Activated CD4-positive, CD25-positive, alpha-beta regulatory T cell treated with anti-CD3 and anti-CD28 coated beads, Interleukin-2, amount 50 U/mL, for 72 hours (primary cell): ENCODE data around the gene TUB.

Source experiments
- DNase-seq: peaks from one replicate; pipeline ENCODE4 v3.0.0; 2021

Gene TUB

DNA sequence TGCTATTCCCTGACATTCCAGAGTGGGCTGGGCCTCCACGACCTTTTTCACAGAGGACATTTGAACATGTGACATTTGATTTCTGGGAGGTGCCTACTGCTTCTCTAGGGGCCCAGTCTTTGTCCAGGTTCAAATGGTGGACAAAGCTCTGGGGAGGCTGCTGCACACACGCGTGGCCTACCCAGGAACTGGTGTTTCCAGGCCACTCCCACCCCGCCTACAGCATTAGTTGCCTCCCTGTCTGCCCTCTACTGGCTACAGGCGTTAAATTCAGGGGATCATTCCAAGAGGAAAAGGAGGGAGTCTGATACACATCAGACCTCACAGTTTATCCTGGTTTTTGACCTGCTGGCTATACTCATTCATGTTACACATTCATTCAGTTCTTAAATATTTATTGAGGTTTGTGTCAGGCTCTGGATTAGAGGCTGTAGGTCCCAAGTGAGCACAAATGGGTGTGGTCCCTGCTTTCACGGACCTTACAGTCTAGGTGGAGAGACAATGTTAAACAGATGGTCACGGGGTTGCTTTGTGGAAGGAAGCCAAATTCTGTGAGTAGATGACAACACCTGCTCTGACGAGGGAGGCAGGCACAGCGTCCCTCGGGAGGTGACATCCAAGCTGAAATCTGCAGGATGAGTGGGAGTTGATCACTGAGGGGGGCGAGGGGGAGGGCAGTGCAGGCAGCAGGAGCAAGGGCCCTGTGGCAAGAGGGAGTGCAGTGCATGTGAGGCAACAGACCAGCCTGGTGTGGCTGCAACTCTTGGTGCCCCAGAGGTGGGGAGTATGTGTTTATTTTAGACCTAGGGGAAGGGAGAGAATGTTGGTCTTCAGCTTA is 11.8 kb downstream of the TUB start:
- DNase-seq = peak; percentile 24

DNA sequence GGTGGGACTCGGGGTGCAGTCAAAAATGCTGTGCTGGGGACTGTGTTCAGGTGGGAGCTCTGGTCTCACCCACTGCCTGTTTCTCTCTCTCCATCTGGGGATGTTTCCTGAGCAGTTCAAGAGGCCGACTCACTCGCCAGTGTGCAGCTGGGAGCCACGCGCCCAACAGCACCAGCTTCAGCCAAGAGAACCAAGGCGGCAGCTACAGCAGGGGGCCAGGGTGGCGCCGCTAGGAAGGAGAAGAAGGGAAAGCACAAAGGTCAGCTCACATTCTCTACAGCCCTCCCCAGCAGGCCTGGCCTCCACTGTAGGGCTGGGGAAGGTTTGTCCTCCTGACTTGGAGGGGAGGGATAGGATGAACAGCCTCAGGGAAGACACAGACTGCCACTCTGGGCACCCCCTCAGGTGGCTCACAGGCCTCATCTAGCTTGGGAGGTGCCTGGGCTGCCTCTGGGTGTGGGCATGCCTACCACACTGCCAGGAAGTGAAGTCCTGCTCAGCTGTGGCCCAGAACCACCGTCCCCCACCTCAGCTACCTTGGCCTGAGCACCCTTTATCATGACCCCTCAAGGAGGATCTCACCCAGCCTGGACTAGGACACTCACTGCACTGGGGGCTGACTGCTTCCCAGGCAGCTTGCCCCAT is 13.0 kb downstream of the TUB start:
- no peak for DNase-seq

DNA sequence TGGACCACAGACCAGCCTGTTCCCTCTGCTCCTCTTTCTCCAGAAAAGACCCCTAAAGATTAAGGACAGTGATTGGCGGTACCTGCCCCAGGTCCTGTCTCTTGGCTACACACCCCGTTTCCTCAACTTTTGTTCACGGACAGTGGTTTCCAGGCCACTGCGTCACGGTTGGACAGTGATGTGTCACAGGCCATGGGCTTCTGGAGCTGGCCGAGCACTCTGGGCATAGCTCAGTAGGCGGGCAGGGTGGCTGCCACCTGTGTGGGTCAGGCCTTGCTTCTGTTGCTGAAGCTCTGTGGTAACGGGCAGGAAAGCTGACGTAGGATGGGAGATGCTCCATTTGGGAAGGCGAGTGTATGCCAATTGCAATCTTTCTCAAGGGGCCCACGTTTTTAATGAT is 13.6 kb downstream of the TUB start:
- DNase-seq = no peak

DNA sequence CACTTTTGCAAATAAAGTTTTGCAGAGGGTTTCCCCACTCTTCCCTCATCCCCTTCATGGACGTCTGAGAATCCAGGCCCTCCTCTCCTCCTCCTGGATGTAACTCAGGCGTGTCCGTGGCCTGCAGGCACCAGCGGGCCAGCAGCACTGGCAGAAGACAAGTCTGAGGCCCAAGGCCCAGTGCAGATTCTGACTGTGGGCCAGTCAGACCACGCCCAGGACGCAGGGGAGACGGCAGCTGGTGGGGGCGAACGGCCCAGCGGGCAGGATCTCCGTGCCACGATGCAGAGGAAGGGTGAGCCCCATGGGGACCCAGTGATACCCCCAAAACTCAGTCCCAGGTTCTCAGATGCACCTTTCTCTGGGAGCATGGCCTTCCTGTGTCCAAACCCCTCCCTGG is 14.4 kb downstream of the TUB start:
- DNase-seq = no peak

DNA sequence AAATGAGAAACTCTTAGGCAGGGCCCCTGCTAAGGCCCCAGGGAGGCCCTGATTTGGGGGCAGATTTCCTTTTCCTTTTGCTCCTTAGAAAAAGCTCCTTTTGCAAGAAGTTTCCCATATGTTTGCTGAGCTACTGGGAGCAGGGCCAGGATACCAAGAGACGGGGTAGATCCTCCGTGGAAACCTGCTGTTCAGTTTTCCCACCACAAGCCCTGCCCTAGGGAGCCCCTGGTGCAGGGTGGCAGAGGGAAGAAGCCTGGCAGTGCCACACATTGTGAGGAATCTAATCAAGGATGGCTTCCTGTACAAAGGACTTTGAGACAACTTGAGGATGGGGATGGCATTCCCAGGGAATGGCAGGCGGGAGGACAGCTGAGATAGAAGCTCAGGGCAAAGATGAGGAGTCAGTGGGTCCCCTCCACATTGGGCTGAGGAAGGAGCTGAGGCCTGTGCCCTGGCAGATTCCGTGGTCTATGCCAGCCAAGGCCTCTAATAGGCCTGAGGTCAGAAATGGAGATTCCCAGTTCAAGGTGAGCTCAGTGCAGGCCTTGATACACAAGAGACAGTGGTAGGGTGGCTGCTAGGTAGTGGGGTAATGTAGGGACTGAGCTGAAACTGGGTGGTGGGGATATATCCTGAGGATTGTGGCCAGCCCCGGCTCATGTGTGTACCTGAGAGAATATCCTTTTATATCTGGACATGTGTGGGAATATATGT is 15.0 kb downstream of the TUB start:
- no peak for DNase-seq

DNA sequence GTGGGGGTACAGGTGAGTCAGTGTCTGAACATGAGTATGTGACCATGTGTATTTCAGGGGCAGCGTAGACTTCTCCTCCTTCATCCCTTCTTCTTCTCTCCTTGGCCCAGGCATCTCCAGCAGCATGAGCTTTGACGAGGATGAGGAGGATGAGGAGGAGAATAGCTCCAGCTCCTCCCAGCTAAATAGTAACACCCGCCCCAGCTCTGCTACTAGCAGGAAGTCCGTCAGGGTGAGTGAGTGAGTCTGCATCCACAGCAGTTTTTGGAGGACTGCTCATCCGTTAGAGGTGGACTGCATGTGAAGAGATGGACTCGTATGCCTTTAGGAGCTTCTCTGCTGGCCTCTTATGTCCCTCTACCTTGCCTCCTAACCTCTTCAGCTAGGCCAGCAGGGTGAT is 15.6 kb downstream of the TUB start:
- DNase-seq = no peak

DNA sequence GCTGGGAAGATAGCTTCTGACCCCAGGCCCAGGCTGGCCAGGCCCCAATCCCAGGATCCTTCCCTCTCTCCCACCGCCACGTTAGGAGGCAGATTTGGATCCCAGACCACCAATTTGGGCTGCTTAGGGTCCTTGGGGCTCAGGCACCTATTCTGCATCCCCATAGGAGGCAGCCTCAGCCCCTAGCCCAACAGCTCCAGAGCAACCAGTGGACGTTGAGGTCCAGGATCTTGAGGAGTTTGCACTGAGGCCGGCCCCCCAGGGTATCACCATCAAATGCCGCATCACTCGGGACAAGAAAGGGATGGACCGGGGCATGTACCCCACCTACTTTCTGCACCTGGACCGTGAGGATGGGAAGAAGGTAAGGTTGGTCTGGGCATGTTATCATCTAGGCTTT is 16.1 kb downstream of the TUB start:
- DNase-seq = no peak

DNA sequence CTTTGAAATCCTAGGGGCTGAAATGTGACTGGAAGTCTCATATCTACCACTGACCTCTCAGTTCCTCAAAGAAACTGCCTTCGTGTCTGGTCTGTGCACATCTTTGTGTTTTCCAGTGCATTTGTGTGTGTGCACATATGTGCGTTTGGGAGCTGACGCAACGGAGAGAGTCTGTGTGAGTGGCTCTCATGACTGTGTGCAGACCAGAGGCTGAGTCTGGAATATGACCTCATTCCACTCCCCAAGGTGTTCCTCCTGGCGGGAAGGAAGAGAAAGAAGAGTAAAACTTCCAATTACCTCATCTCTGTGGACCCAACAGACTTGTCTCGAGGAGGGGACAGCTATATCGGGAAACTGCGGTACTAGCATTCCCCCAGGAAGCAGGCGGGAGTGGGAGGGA is 16.5 kb downstream of the TUB start:
- DNase-seq = no peak

DNA sequence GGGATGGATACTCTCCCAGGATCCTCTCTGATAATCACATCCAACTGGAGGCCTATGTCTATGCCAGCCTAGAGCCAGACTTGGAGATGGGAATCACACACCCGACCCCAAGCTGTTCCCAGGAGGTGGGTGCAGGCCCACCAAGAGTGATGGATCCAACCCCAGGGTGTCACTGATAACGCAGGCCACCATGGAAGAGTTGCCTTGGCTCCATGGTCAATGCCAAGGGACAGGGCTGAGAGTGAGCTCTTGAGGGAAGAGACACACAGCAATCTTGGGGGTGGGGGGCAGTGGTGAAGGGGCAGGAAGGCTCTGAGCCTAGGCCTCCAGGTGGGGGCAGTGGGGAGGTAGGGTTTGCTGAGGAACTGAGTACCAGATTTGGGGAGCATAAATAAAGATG is 16.9 kb downstream of the TUB start:
- no peak for DNase-seq

DNA sequence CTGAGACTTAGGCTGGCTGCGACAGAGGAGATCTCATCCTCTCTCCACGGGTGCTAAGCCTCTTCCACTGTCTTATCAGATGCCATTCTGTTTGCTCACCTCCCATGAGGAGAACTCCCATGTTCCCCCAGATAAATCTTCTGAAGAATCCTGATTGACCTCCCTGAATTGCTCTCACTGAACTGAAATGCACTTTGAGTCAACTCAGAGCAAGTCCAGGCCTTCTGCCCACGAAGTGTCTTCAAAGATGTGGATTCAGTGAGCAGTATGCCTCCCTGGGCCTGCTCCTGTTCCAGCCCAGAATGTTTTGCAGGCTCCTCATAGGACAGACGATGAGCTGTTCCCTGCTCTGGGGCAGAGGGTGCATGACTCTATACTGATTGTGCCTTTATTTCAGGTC is 17.4 kb downstream of the TUB start:
- no peak for DNase-seq

DNA sequence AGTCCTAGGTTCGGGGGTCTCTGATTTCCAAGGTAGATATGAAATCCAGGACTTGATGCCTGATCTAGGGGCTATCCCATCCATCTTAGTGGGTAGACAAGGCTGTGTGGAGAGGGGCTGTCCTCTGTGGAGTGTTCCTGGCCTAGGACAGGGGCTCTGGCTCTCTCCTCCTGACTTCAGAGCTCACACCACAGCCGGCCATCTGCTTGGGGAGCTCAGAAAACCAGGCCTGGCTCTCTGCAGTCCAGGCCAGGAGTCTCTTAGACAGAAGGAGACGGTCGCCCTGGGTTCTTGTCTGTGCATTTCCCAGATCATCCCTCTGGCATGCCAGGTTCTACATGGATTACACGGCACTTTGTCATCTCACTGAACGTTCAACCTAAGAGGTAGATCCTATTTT is 17.9 kb downstream of the TUB start:
- peak; percentile 25 for DNase-seq

DNA sequence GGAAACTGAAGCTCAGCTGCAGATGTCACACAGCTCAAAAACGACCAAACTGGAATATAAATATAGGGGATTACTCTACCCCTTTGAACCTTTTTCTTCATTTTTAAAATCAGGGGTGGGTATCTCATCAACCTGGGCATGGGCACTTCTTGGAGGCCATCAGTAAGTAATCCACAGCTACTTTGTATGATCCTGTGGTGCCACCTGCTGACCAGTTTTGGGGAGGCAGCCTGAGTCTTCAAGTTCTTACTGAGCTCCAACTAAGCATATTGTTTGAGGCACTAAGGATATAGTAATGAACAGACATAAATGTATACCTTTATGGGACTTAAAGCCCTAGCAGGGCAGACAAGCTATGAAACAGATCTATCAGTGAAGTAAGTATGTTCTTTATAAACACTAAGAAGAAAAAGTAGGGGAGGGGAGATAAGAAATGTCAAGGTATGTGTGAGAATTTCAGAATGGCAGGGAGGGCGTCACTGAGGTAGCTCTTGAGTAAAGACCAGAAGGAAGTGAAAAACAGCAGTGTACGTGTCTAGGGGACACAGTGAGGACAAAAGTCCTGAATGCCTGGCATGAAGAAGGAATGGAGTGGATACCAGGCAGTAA is 18.4 kb downstream of the TUB start:
- DNase-seq = peak; percentile 72

DNA sequence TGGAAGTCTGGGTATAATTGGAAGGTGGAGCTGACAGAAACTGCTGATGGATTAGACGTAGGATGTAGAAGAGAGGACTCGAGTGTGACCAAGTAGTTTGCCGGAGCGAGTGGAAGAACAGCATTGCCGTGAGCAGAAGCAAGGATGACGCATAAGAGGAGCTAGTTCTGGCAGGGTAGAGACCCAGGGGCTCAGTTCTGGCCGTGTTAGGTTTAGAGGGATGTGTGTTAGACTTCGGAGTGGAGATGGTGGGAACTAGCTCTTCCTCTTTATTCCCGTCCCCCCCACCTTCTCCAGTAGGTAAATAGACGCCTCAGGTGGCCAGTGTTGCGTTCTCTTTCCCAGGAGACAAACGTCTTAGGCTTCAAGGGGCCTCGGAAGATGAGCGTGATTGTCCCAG is 19.1 kb downstream of the TUB start:
- DNase-seq = no peak

DNA sequence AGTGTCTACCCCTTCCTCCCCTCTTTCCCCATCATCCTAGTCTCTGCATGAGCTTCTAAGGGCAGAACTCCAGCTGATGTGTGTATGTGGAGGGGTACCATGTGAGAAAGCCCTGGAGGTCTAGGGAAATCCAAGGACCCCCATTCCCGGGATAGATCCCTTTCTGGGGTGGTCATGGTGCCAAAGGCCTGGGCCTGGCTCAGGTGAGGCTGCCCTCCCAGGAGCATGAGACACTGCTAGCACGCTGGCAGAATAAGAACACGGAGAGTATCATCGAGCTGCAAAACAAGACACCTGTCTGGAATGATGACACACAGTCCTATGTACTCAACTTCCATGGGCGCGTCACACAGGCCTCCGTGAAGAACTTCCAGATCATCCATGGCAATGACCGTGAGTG is 19.6 kb downstream of the TUB start:
- no peak for DNase-seq

DNA sequence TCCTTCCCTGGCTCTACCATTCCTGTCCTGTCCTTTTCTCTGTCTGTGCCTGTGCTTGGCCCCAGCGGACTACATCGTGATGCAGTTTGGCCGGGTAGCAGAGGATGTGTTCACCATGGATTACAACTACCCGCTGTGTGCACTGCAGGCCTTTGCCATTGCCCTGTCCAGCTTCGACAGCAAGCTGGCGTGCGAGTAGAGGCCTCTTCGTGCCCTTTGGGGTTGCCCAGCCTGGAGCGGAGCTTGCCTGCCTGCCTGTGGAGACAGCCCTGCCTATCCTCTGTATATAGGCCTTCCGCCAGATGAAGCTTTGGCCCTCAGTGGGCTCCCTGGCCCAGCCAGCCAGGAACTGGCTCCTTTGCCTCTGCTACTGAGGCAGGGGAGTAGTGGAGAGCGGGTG is 20.4 kb downstream of the TUB start:
- DNase-seq = peak; percentile 17

DNA sequence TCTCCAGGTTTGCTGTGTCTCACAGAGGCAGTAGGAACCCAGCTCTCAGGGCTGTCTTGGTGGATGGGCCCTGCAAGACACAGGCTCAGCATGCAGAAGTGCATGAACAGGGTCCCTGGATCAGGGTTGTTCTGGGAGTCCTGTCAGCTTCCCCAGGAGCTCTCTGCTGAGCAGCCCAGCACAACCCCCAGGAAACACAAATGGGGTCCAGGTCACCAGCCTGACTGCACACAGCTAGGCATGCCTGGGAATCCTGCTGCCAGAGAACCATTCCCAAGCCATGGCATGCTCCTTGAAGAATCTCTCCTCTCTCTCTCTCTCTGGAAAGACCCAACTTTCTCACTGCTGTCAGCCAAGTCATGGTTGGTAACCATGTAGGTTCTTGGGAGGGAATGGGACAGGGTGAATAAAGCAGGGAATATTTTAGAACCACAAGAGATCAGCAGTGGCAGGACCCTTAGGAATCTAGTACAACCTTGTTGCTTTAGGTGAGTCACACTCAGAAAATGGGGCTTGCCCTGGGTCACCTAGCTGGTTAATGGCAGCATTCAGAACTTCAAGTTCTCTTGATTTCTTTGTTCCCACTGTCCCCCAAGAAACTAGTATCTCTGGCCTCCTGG is 21.4 kb downstream of the TUB start:
- no peak for DNase-seq

DNA sequence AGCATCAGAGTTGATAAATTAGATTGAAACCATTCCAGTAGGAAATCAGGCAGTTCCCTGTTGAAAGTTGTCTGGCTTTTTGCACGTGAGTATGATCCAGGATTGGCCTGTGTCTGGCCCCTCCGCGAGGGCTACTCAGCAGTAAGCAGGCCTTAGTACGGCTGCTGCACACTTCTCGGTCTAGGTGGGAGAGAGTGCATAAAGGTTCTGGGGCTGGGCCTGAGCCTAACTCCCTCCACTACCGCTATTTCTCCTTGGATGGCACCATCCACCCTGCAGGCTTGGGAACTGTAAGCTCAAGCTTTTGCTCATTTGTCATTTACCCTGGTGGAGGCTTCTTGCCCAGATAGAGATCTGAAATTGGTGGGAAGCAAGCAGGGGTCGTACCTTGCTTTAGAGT is 22.0 kb downstream of the TUB start:
- peak; percentile 17 for DNase-seq

DNA sequence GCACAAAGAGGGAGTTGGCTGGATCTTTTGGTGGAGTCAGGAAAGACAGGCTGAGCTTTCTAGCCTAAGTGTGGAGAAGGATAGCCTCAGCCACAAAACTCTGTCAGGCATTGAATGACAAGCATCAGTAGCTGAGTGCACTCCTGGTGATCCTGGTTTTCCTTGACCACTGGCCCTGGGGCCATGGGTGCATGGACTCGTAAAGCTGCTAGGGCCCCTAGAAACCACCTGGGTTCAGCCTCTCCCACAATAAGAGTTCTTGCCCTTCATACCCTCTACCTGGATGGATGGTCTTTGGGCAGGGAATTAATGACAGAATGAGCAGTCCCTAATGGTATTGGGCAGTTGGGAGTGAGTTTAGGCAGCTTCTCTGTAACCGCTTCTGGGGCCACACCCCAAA is 22.9 kb downstream of the TUB start:
- peak; percentile 12 for DNase-seq

DNA sequence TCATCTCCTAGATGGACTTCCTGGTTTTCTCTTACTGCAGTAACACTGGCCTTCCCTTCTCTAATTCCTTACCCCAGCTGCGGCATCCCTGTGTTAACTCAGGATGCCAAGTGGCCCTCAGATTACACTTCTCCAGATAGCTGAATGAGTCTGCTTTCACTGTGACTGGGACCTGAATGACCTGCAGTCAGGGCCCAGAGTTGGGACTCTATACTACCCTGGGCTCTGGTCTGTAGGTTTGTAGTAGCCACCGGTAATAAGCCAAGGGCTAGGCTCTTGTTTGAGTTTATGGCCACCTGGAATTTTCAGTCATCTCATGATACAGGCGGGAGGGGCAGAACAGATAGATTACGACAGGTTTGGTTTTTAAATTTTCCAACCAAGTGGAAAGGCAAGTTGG is 24.1 kb downstream of the TUB start:
- DNase-seq = no peak

DNA sequence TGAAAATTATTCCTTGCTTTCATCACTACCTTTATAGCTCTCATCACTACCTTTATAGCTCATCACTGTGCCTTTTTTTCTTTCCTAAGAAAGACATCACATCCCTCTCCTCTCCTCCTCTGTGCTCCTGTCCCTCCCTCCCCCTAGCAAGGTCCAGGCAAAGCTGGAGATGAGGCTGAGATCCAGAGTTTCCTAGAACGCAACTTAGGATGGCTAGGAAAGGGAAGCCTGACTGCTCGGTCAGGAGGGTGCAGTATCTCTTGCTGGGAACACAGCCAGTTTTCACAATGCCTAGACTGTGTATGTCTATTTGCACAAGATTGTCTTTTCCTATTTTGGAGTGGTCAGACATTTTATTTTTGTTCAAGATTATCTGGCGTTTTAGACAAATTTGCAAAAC is 24.7 kb downstream of the TUB start:
- DNase-seq = no peak

DNA sequence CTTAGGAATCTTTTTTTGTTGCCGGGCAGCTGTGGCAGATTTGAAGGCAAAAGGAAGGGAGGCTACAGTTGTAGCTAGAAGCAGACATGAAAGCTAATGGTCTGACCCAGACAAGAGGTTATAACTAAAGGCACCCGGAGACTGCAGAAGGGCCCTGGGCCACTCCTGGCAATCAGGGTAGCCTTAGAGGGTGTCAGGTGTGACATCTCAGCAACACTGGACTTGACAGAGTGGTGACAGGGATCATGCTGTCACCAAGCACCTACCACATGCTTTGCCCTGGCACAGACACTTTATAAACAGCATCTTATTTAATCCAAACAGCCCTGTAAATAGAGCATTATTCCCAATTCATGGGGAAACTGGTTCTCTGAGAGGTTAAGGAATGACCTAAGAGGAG is 25.7 kb downstream of the TUB start:
- DNase-seq = no peak

DNA sequence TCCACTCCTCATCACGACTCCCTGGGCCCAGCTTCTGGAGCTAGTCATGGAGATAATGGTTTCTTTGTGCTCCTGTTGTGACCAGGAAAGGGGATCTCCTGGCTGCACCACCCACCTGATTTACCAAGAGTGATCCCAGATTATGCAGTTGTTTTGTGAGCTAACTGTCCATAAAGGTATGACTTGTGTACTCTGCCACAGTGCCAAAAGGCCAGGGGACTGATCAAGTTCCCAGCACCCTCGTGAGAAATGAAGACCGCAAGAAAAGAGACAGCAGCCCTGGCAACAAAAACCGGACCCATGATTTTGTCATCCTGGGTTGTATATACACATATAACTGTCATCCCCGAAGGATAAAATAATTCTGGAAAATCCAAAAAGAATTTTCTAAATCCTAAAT is 26.6 kb downstream of the TUB start:
- DNase-seq = no peak

DNA sequence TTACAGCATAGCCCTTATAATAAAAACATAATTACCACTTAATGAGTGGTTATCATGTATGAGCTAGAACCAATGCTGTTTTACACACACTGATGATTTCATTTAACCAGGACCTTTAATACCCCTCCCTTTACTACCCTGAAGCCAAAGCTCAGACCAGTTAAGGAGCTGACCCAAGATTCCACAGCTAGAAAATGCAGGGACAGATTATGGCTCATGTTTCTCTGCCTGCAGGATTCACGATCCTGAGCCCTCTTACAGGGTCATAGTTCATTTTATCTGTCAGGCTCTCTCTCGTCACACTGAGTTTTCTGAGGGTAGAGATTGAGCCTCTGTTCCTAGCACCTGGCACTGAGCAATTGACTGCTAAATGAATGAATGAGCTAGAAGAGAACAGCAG is 27.4 kb downstream of the TUB start:
- DNase-seq = no peak
